Neural progenitor cell (in vitro differentiated cells): ENCODE results near the gene POMZP3. TPM values are rescaled to one million over a fixed set of nuclear protein-coding genes. Genes with fewer than 3 reads are reported as not detected.
A peak's percentile ranks its signal among the peaks of the same experiment; 100 is the strongest.
"Not testable (repeated sequence)": the region's sequence is repeated elsewhere in the genome, so short reads cannot be mapped to it uniquely, and the experiment has no call there.

Experiments used
- DNase-seq: peaks from one replicate; pipeline ENCODE4 v3.0.0-alpha.2; 2016; ENCODE audit warnings: low spot score
- H2AFZ ChIP-seq: fragments of 200-600 bp; sonication (generic); replicated peaks from 2 replicates; pipeline ENCODE4 v1.6.1; 2016; ENCODE audit warnings: antibody characterized with exemption
- H3F3A ChIP-seq: fragments of 200-600 bp; sonication (generic); 2 replicates; pipeline ENCODE4 v1.6.1; 2016; ENCODE audit warnings: antibody characterized with exemption, low read depth
- H3K27ac ChIP-seq: fragments of 200-600 bp; sonication (generic); 2 replicates; pipeline ENCODE4 v1.5.1; 2016; ENCODE audit warnings: mild to moderate bottlenecking
- H3K27me3 ChIP-seq: fragments of 200-600 bp; sonication (generic); 2 replicates; pipeline ENCODE4 v1.6.1; 2016; ENCODE audit warnings: mild to moderate bottlenecking, moderate library complexity
- H3K36me3 ChIP-seq: fragments of 200-600 bp; sonication (generic); 2 replicates; pipeline ENCODE4 v1.5.1; 2016
- H3K4me1 ChIP-seq: fragments of 200-600 bp; sonication (generic); 2 replicates; pipeline ENCODE4 v1.6.1; 2016; ENCODE audit warnings: mixed run types
- H3K4me2 ChIP-seq: fragments of 200-600 bp; sonication (generic); 2 replicates; pipeline ENCODE4 v1.6.1; 2016
- H3K4me3 ChIP-seq: fragments of 200-600 bp; sonication (generic); 2 replicates; pipeline ENCODE4 v1.5.1; 2016
- H3K79me2 ChIP-seq: fragments of 200-600 bp; sonication (generic); 2 replicates; pipeline ENCODE4 v1.6.1; 2016; ENCODE audit warnings: low read depth
- H3K9ac ChIP-seq: fragments of 200-600 bp; sonication (generic); 2 replicates; pipeline ENCODE4 v1.6.1; 2016
- H3K9me3 ChIP-seq: fragments of 200-600 bp; sonication (generic); 2 replicates; pipeline ENCODE4 v1.5.1; 2016; ENCODE audit warnings: low read depth
- H4K20me1 ChIP-seq: fragments of 200-600 bp; sonication (generic); 2 replicates; pipeline ENCODE4 v1.6.1; 2016; ENCODE audit warnings: low read depth
- H3K27ac Mint-ChIP-seq: 3 replicates; pipeline ENCODE4 v1.8.0; 2021; ENCODE audit warnings: mixed read lengths
- H3K27me3 Mint-ChIP-seq: 2 replicates; pipeline ENCODE4 v1.8.0; 2022; ENCODE audit warnings: low read depth, mild to moderate bottlenecking, inconsistent platforms, moderate library complexity, mixed read lengths; ENCODE audit not compliant: insufficient read depth
- H3K36me3 Mint-ChIP-seq: 3 replicates; pipeline ENCODE4 v1.8.0; 2021; ENCODE audit warnings: mixed read lengths
- H3K4me1 Mint-ChIP-seq: 3 replicates; pipeline ENCODE4 v1.8.0; 2021; ENCODE audit warnings: mixed read lengths
- H3K4me3 Mint-ChIP-seq: 3 replicates; pipeline ENCODE4 v1.8.0; 2021; ENCODE audit warnings: mild to moderate bottlenecking, moderate library complexity, mixed read lengths
- H3K9me3 Mint-ChIP-seq: 3 replicates; pipeline ENCODE4 v1.8.0; 2020; ENCODE audit warnings: mixed read lengths
- total RNA-seq: library from RNA; depleted of rRNA; stranded (reverse); fragments of >200 nt; gene quantifications from 2 replicates; pipeline ENCODE4 v1.2.3, GENCODE V29; 2015; ENCODE audit warnings: low replicate concordance

The POMZP3 gene
- 0.37 and 1.2 TPM in 2 replicates for total RNA-seq

DNA sequence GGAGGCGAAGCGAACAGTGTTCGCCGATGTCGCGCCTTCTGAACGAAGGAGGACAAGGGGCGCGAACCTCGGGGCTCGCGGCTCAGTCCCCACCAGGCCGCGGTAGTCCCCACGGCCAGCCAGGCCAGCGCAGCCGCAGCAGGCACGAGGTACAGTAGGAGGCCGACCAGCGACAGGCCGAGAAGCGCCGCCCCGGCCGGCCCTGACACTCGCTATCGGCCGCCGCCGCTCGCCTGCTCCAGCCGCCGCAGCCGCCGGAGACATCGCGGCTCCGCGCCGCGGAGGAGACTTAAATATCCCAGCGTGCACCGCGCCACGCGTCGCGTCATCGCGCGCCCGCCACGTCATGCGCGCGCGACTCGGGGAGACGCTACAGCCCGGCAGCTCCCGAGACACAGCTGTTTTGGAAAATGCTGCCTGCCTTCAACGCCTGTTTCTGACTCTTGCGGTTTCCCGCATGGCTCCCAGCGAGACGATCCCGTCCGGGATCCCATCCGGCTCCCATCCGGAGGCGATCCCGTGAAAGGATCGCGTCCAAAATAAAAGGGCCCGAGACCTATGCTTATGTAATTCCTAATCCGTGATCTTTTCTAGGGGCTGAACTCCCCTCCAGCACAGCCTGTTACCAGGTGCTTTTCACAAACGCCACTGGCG lies at the start of gene POMZP3:
Gene POMZP3, minus strand, starts transcription at position 291 of the 654 bp plus-strand sequence. CDS start 1,215 bp downstream, outside the sequence.
- H3K4me1 Mint-ChIP-seq, H3K27me3 Mint-ChIP-seq, H3F3A ChIP-seq, H3K9me3 Mint-ChIP-seq, H3K79me2 ChIP-seq, H3K36me3 Mint-ChIP-seq, H3K9me3 ChIP-seq, H2AFZ ChIP-seq, H3K4me1 ChIP-seq, H3K27me3 ChIP-seq, H4K20me1 ChIP-seq, H3K36me3 ChIP-seq: not testable (repeated sequence)
- Histone ChIP-seq H3K4me3 (peak within 1 kb of the TSS; percentile 83), H3K9ac (peak within 1 kb of the TSS; percentile 96), H3K27ac (peak within 1 kb of the TSS; percentile 88), H3K4me2 (peak within 1 kb of the TSS; percentile 77)
- Mint-ChIP-seq H3K27ac (peak within 1 kb of the TSS; percentile 95), H3K4me3 (peak within 1 kb of the TSS; percentile 95)
- DNase-seq = peak; percentile 28

DNA sequence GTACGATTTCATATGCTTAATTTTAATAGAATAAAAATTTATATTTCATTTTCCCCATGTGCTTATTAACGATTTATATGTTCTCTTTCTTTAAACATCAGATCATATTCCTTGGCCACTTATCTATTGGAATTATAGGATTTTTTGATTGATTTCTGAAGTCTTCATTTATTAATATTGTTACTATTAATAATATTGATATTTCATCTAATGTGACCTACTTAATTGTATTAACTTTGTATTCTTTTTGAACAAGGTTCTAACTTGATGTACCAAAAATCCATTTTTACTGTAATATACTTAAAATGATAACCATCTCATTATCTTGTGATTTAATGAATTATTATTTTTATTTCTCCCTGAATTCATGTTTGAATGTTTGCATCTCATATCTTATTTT lies 48.7 kb upstream of the POMZP3 start:
- H3K27ac Mint-ChIP-seq, H3K27me3 Mint-ChIP-seq, H3K4me1 Mint-ChIP-seq: not testable (repeated sequence)

DNA sequence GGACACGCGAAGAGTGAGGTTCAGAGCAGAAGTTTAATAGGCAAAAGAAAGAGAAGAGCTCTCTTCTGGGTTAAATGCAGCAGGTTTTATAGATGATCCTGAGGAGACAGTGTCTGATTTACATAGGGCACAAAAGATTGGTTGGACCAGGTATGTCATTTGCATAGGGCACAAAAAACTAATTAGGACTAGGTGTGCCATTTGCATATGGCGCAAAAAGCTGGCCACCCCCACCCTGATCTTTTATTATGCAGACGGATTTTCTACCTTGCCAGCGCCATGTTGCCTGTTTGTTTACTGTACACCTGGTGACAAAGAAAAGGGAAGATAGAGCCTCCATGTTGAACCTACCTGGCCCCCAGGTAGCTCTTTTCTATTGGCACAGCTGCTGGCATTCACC lies 46.3 kb upstream of the POMZP3 start:
- H3K79me2 ChIP-seq, H3K27ac ChIP-seq, H3K9ac ChIP-seq, H3K27ac Mint-ChIP-seq, H3K36me3 ChIP-seq, H3K4me1 Mint-ChIP-seq, H3K4me1 ChIP-seq, H3K9me3 ChIP-seq, H3F3A ChIP-seq, H3K4me3 ChIP-seq, H3K27me3 ChIP-seq, DNase-seq, H3K4me3 Mint-ChIP-seq, H3K27me3 Mint-ChIP-seq, H4K20me1 ChIP-seq, H3K4me2 ChIP-seq, H3K36me3 Mint-ChIP-seq, H2AFZ ChIP-seq, H3K9me3 Mint-ChIP-seq: not testable (repeated sequence)

More for the DNA sequence above, 48.7 kb upstream of the POMZP3 start:
- not testable (repeated sequence) for H3K4me3 Mint-ChIP-seq, H2AFZ ChIP-seq, H3K4me3 ChIP-seq, H3F3A ChIP-seq, H3K9ac ChIP-seq, H3K36me3 Mint-ChIP-seq, H3K27ac ChIP-seq, H3K27me3 ChIP-seq, H3K4me2 ChIP-seq, H3K4me1 ChIP-seq, H4K20me1 ChIP-seq, H3K79me2 ChIP-seq, DNase-seq, H3K9me3 Mint-ChIP-seq, H3K9me3 ChIP-seq, H3K36me3 ChIP-seq

DNA sequence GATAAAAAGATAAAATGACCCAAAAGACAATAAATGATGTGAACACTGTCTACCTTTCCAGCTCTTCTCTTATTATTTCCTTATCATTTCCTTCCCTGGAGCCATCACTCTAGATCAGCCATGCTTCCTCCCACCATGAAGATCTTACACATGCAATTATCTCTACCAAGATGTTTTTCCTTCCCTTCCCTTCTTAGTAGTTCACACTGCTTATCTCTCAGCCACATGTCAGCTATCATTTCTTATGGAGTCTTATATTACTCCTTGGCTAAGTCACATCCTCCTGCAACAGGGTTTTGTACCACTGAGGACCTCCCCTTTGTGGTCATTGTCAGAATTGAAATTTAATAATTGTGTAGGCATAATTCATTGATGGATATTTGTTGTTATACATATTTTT lies 32.1 kb upstream of the POMZP3 start:
- H3K9ac ChIP-seq = not testable (repeated sequence)

DNA sequence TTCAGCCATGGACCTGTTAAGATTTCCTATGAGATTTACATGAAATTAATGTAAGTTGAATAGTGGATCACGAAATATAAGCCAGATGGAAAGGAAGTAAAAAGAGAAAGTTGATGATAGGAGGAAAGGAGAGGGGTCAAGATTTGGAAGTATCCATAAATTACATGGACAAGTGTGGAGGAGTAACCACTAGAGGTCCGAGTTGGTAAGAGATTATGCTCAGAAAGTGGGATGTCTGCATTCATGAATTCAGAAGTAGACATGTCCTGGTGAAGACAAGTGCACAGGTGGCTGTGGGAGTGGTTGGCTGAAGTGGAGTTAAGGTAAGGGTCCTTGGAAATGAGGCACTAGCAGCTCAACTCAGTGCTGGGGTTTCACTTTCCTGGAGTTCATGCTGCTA lies 29.3 kb upstream of the POMZP3 start:
- not testable (repeated sequence) for H4K20me1 ChIP-seq

More for the DNA sequence above, 32.1 kb upstream of the POMZP3 start:
- H3K4me1 ChIP-seq, H3K27ac ChIP-seq, H3K4me3 Mint-ChIP-seq, H3K27ac Mint-ChIP-seq, H3K9me3 Mint-ChIP-seq, H3K9me3 ChIP-seq, H3K27me3 Mint-ChIP-seq, H3K36me3 ChIP-seq, DNase-seq, H4K20me1 ChIP-seq, H2AFZ ChIP-seq, H3K4me2 ChIP-seq, H3K4me1 Mint-ChIP-seq, H3K27me3 ChIP-seq, H3K4me3 ChIP-seq, H3K36me3 Mint-ChIP-seq, H3K79me2 ChIP-seq, H3F3A ChIP-seq: not testable (repeated sequence)

DNA sequence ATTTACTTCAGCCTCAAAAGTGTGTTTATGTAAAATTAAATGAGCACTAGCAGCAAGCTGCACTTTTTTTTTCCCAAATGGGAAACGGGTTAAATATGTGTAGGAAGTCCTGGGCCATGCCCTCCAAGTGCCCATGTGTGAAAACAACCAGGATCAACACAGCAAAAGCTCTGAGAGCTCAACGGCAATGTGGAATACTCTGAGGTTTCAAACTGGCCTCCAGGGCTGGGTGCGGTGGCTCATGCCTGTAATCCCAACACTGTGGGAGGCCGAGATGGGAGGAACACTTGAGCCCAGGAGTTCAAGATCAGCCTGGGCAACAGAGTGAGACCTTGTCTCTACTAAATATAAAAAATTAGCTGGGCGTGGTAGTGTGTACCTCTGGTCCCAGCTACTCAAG lies 15.5 kb upstream of the POMZP3 start:
- not testable (repeated sequence) for H3K27ac Mint-ChIP-seq, H3K4me1 ChIP-seq, H3F3A ChIP-seq, H3K4me3 Mint-ChIP-seq, H3K4me1 Mint-ChIP-seq, H3K36me3 ChIP-seq, H3K79me2 ChIP-seq, H3K9me3 ChIP-seq, H3K27me3 ChIP-seq, H3K36me3 Mint-ChIP-seq, DNase-seq, H3K9me3 Mint-ChIP-seq, H3K4me2 ChIP-seq, H3K4me3 ChIP-seq, H2AFZ ChIP-seq, H3K9ac ChIP-seq, H3K27me3 Mint-ChIP-seq, H4K20me1 ChIP-seq, H3K27ac ChIP-seq

More for the DNA sequence above, 29.3 kb upstream of the POMZP3 start:
- H3K9me3 ChIP-seq, H3K9ac ChIP-seq, H3K27ac ChIP-seq, H3K4me1 ChIP-seq, H3K4me3 Mint-ChIP-seq, H2AFZ ChIP-seq, H3K4me2 ChIP-seq, DNase-seq, H3K9me3 Mint-ChIP-seq, H3K27me3 ChIP-seq, H3F3A ChIP-seq, H3K27me3 Mint-ChIP-seq, H3K4me3 ChIP-seq, H3K79me2 ChIP-seq, H3K4me1 Mint-ChIP-seq, H3K36me3 Mint-ChIP-seq, H3K36me3 ChIP-seq, H3K27ac Mint-ChIP-seq: not testable (repeated sequence)
